ENCODE measurements around the gene PLA2G12A. TPM values are rescaled to one million over a fixed set of nuclear protein-coding genes. Genes with fewer than 3 reads are reported as not detected.

PLA2G12A gene
- total and polyA plus RNA-seq, 2 donors (not counting 3 experiments of a cell fraction or from before 2014, with no cell fraction given) = 21.6 to 27.1 TPM

GRCh38 chr4:109676886-109677285, 53.0 kb downstream of the PLA2G12A start:
- TF ChIP-seq EZH2 (IDR thresholded peaks at IDR 0.05; ENCODE audit: borderline replicate concordance, low read depth, low read length, severe bottlenecking) = no peak
- TF ChIP-seq POLR2AphosphoS5 (IDR thresholded peaks at IDR 0.05; ENCODE audit: insufficient read depth, low read depth, low read length) = no peak
- TF ChIP-seq, protein P1, sequence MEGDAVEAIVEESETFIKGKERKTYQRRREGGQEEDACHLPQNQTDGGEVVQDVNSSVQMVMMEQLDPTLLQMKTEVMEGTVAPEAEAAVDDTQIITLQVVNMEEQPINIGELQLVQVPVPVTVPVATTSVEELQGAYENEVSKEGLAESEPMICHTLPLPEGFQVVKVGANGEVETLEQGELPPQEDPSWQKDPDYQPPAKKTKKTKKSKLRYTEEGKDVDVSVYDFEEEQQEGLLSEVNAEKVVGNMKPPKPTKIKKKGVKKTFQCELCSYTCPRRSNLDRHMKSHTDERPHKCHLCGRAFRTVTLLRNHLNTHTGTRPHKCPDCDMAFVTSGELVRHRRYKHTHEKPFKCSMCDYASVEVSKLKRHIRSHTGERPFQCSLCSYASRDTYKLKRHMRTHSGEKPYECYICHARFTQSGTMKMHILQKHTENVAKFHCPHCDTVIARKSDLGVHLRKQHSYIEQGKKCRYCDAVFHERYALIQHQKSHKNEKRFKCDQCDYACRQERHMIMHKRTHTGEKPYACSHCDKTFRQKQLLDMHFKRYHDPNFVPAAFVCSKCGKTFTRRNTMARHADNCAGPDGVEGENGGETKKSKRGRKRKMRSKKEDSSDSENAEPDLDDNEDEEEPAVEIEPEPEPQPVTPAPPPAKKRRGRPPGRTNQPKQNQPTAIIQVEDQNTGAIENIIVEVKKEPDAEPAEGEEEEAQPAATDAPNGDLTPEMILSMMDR (IDR thresholded peaks at IDR 0.05; ENCODE audit: extremely low read depth in 1 of 2, insufficient read depth in 1 of 2, low read depth in 1 of 2, low read length in 2 of 2) = no peak
- Histone ChIP-seq H3K9ac (replicated peaks; ENCODE audit: extremely low read depth, insufficient read depth, low read length) (no peak overlapping the region), H2AFZ (ENCODE audit: low read depth, low read length) (no peak overlapping the region), H4K20me1 (replicated peaks; ENCODE audit: control insufficient read depth, extremely low read depth, insufficient read depth, low read length) (no peaks in the 10 kb centered on the region), H3K4me2 (ENCODE audit: insufficient read depth, low read length) (no peak overlapping the region), H3K27me3 (ENCODE audit: control insufficient read depth in 2 of 2, insufficient read depth in 2 of 2, low read length in 2 of 2) (no peaks in the 10 kb centered on the region), H3K79me2 (ENCODE audit: control insufficient read depth, insufficient read depth, low read length) (no peaks in the 10 kb centered on the region), H3K4me3 (replicated peaks in 1 of 3; ENCODE audit: insufficient read depth in 1 of 3, low read depth in 1 of 3, low read length in 3 of 3) (no peak overlapping the region), H3K9me1 (replicated peaks; ENCODE audit: control insufficient read depth, extremely low read depth, insufficient read depth, low read length) (no peaks in the 10 kb centered on the region), H3K9me3 (replicated peaks; ENCODE audit: control insufficient read depth, insufficient read depth, low read length) (no peaks in the 10 kb centered on the region), H3K4me1 (ENCODE audit: control insufficient read depth, extremely low read depth, insufficient read depth, low read length) (no peaks in the 10 kb centered on the region), H3K27ac (ENCODE audit: insufficient read depth, low read depth, low read length) (no peak overlapping the region), H3K36me3 (ENCODE audit: control insufficient read depth in 2 of 2, extremely low read depth in 1 of 2, insufficient read depth in 2 of 2, low read length in 2 of 2) (no peaks in the 10 kb centered on the region)
- BruUV-seq (replicated peaks) = no TSS peak
- dilution Hi-C loops (cut with MboI; ENCODE audit: extremely low pct_ligation_motif_present, low sequenced_read_pairs) (no loop called here), intact Hi-C loops (cut with micrococcal nuclease) (no loop called here)
- ChIA-PET POLR2A (no interaction called here), CTCF (interaction anchor here (0.9 kb wide), 1 partner anchor 26 kb away, joined by 3 read pairs; the partner anchor contains the start of gene CASP6)
- DNase-seq (ENCODE audit: low read depth, low spot score) = no peak
- FAIRE-seq = no peak

GRCh38 chr4:109675843-109676242, 54.0 kb downstream of the PLA2G12A start:
- no TSS peak for BruUV-seq (replicated peaks)
- no peaks in the 10 kb centered on the region for H3K9me1 ChIP-seq (replicated peaks; ENCODE audit: control insufficient read depth, extremely low read depth, insufficient read depth, low read length)
- H3K9ac ChIP-seq (replicated peaks; ENCODE audit: extremely low read depth, insufficient read depth, low read length) = no peak overlapping the region
- FAIRE-seq (no peak), DNase-seq (ENCODE audit: low read depth, low spot score) (no peak)
- no peaks in the 10 kb centered on the region for H3K79me2 ChIP-seq (ENCODE audit: control insufficient read depth, insufficient read depth, low read length)
- ChIA-PET POLR2A (no interaction called here), CTCF (interaction anchor here (0.9 kb wide), 1 partner anchor 27 kb away, joined by 3 read pairs; the partner anchor contains the start of gene CASP6)
- no peaks in the 10 kb centered on the region for H3K9me3 ChIP-seq (replicated peaks; ENCODE audit: control insufficient read depth, insufficient read depth, low read length)
- H2AFZ ChIP-seq (ENCODE audit: low read depth, low read length) = no peak overlapping the region
- no peaks in the 10 kb centered on the region for H4K20me1 ChIP-seq (replicated peaks; ENCODE audit: control insufficient read depth, extremely low read depth, insufficient read depth, low read length)
- no peaks in the 10 kb centered on the region for H3K4me1 ChIP-seq (ENCODE audit: control insufficient read depth, extremely low read depth, insufficient read depth, low read length)
- intact Hi-C loops (cut with micrococcal nuclease) (no loop called here), dilution Hi-C loops (cut with MboI; ENCODE audit: extremely low pct_ligation_motif_present, low sequenced_read_pairs) (no loop called here)
- H3K4me2 ChIP-seq (ENCODE audit: insufficient read depth, low read length) = no peak overlapping the region
- no peak for TF ChIP-seq GATA2 (IDR thresholded peaks at IDR 0.05; ENCODE audit: insufficient read depth, insufficient read length, low read depth, low read length)
- TF ChIP-seq, protein P1 (IDR thresholded peaks at IDR 0.05; ENCODE audit: extremely low read depth in 1 of 2, insufficient read depth in 1 of 2, low read depth in 1 of 2, low read length in 2 of 2) = no peak
- TF ChIP-seq POLR2A (IDR thresholded peaks at IDR 0.05; ENCODE audit: low read depth, low read length) = no peak
- no peak for TF ChIP-seq FOS (IDR thresholded peaks at IDR 0.05; ENCODE audit: borderline replicate concordance, insufficient read depth, low read length)
- TF ChIP-seq, protein P2, sequence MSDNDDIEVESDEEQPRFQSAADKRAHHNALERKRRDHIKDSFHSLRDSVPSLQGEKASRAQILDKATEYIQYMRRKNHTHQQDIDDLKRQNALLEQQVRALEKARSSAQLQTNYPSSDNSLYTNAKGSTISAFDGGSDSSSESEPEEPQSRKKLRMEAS (IDR thresholded peaks at IDR 0.05; ENCODE audit: insufficient read depth, insufficient read length) = no peak
- TF ChIP-seq POLR2AphosphoS5 (IDR thresholded peaks at IDR 0.05; ENCODE audit: insufficient read depth, low read depth, low read length) = no peak
- TF ChIP-seq EZH2 (IDR thresholded peaks at IDR 0.05; ENCODE audit: borderline replicate concordance, low read depth, low read length, severe bottlenecking) = no peak
- TF ChIP-seq JUN (IDR thresholded peaks at IDR 0.05; ENCODE audit: borderline replicate concordance, insufficient read depth, insufficient read length, low read depth) = no peak
- no peak for TF ChIP-seq MYC (IDR thresholded peaks at IDR 0.05; ENCODE audit: low read depth, low read length)
- no peaks in the 10 kb centered on the region for H3K36me3 ChIP-seq (ENCODE audit: control insufficient read depth in 2 of 2, extremely low read depth in 1 of 2, insufficient read depth in 2 of 2, low read length in 2 of 2)
- no peak overlapping the region for H3K4me3 ChIP-seq (replicated peaks in 1 of 3; ENCODE audit: insufficient read depth in 1 of 3, low read depth in 1 of 3, low read length in 3 of 3)
- H3K27ac ChIP-seq (ENCODE audit: insufficient read depth, low read depth, low read length) = no peak overlapping the region
- H3K27me3 ChIP-seq (ENCODE audit: control insufficient read depth in 2 of 2, insufficient read depth in 2 of 2, low read length in 2 of 2) = no peaks in the 10 kb centered on the region

All from endothelial cell of umbilical vein (primary cell).